ENCODE results near the gene CACNA2D3.

Gene CACNA2D3

DNA sequence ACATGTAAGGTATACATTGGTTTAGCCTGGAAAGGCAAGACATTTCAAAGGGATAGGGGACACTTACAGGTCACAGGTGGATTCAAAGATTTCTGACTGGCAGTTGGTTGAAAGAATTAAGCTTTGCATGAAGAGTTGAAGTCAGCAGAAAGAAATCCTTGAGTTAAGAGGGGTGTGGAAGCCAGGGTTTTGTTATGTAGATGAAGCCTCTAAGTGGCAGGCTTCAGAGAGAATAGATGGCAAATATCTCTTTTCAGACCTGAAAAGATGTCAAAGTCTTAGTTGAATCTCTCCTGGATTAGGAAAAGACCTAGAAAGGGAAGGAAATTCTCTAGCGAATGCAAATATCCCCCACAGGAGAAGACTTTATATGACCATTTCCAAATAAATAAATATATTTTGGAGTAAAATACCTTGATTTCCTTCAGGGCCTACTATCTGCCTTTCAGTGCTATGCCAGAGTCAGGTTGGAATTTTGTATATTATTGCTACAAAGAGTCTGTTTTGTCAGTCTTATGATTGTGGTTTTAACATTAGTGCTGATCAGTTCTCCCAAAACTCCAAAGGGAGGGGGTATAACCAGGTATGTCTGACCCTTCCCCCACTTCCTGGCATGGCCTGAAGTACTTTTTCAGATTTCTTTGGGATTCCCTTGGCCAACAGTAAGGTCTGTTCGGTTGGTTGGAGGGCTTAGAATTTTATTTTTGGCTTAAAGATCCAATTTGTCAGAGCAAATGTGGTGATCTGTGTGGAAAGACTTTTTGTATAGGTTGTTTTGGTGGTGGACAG is 519.1 kb downstream of the CACNA2D3 start:
- no peak overlapping the region for H3K4me3 ChIP-seq (ENCODE audit: low read length)
- no peak overlapping the region for H2AFZ ChIP-seq (ENCODE audit: low read depth, low read length)
- peaks cover 11% of the 10 kb centered on the region for H3K4me1 ChIP-seq (ENCODE audit: insufficient read depth, low read length)
- H3K27me3 ChIP-seq (ENCODE audit: insufficient read depth, low read length) = no peaks in the 10 kb centered on the region
- no peaks in the 10 kb centered on the region for H3K36me3 ChIP-seq (ENCODE audit: insufficient read depth, low read length)
- H3K9me3 ChIP-seq (ENCODE audit: low read length) = no peaks in the 10 kb centered on the region

DNA sequence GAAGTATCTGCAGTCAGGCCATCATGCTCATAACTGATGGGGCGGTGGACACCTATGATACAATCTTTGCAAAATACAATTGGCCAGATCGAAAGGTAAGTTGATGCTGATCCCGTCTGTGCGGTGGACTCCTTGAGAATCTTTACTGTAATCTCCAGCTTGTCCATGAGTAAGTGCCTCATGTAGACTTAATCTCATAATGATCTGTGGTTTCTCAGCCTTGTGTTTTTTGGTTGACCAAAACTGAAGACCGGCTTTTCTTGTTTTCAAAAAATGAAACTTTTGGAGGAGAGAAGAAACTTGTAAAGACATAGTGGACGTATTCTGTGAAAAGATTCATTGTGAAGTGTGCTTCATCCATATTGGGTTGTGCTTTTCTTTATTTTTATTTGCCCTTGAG is 519.8 kb downstream of the CACNA2D3 start:
- Histone ChIP-seq H3K4me3 (ENCODE audit: low read length) (no peak overlapping the region), H2AFZ (ENCODE audit: low read depth, low read length) (no peak overlapping the region), H3K4me1 (ENCODE audit: insufficient read depth, low read length) (peaks cover 11% of the 10 kb centered on the region), H3K27me3 (ENCODE audit: insufficient read depth, low read length) (no peaks in the 10 kb centered on the region), H3K9me3 (ENCODE audit: low read length) (no peaks in the 10 kb centered on the region), H3K36me3 (ENCODE audit: insufficient read depth, low read length) (no peaks in the 10 kb centered on the region)

DNA sequence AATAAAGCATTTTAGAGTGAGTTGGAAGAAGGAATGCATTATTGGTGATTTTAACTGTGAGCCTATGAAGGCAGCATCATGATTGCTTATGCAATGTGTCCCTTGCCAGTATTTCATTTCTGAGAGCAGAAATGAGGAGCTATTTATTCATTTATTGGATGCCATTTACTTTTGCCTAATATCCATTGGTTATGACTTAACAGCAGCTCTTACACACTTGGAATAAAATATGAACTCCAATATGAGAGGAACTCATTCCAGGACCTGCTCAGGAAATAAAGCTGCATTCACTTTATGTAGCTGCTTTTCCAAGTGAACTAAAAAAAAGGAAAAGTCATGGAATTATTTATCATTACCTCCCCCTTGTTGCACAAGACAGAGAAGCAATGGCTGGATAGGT is 525.4 kb downstream of the CACNA2D3 start:
- Histone ChIP-seq H3K36me3 (ENCODE audit: insufficient read depth, low read length) (no peaks in the 10 kb centered on the region), H3K27me3 (ENCODE audit: insufficient read depth, low read length) (no peaks in the 10 kb centered on the region), H3K4me1 (ENCODE audit: insufficient read depth, low read length) (no peaks in the 10 kb centered on the region), H3K4me3 (ENCODE audit: low read length) (no peak overlapping the region), H2AFZ (ENCODE audit: low read depth, low read length) (no peak overlapping the region), H3K9me3 (ENCODE audit: low read length) (no peaks in the 10 kb centered on the region)

DNA sequence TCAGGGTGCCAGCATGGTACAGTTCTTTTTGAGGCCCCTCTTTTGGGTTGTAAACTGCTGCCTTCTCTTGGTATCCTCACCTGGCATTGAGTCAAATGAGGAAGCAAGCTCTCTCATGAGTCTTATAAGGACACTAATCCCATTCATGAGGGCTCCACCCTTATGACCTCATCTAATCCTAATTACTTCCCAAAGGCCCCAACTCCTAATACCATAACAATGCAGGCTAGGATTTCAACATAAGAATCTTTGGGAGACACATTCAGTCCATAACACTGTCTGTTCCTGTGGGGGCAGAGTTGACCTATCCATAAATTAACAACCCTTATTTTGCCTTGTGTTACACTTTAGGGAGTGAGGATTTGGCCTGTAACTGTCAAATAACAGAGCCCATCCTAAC is 527.2 kb downstream of the CACNA2D3 start:
- Histone ChIP-seq H3K4me1 (ENCODE audit: insufficient read depth, low read length) (no peaks in the 10 kb centered on the region), H2AFZ (ENCODE audit: low read depth, low read length) (no peak overlapping the region), H3K27me3 (ENCODE audit: insufficient read depth, low read length) (no peaks in the 10 kb centered on the region), H3K4me3 (ENCODE audit: low read length) (no peak overlapping the region), H3K36me3 (ENCODE audit: insufficient read depth, low read length) (no peaks in the 10 kb centered on the region), H3K9me3 (ENCODE audit: low read length) (no peaks in the 10 kb centered on the region)

DNA sequence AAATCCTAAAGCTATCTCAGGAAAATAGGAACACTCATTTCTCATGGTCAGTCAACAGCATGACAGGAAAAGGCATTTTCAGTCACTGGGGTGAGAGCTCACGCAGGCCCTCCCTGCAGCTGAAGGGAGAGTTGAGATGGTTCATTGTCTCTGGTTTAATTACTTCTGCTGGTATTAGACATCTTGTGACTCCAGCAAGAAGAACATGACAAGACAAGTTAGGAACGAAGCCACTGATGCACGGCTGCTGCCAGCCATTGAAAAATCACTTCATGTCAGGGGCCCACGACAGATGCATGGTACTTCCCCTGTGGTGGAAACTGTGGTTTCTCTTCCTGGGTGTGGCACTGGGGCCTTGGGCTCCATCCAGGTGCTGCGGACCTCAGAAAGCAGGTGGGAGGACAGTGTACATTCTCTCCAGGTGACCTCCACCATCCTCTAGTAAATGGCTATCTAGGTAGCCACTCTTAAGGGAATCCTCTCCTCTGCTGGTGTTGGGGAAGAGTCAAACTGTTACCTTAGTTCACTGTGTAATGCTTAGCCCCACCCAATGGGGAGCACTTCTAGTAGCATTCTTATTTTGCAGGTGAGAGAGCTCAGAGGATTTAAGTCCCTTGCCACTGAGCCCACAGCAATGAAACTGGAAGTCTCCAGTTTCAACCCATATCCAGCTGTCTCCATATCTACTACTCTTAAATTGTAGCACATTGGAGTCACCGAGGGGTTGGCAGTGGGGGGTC is 531.3 kb downstream of the CACNA2D3 start:
- H3K4me1 ChIP-seq (ENCODE audit: insufficient read depth, low read length) = no peaks in the 10 kb centered on the region
- no peaks in the 10 kb centered on the region for H3K36me3 ChIP-seq (ENCODE audit: insufficient read depth, low read length)
- H3K4me3 ChIP-seq (ENCODE audit: low read length) = no peak overlapping the region
- no peaks in the 10 kb centered on the region for H3K27me3 ChIP-seq (ENCODE audit: insufficient read depth, low read length)
- no peaks in the 10 kb centered on the region for H3K9me3 ChIP-seq (ENCODE audit: low read length)
- H2AFZ ChIP-seq (ENCODE audit: low read depth, low read length) = no peak overlapping the region

DNA sequence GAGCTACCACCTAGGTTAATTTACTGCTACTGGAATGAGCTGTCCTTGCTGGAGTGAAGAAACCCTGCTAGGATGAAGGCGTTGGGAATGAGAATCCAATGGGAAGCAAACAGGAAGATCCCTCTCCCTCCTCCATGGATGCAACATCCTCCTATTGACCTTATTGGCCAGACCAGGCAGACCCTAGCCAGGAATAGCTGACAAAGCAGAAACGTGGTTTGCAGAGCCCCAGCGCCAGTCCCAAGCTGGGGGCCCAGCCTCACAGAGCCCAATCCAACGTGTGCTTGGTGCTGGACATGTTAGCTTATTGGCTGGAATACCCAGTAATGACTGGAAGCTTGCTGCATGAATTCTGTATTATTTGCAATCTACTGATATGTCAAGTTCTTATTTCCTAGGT is 532.4 kb downstream of the CACNA2D3 start:
- Histone ChIP-seq H2AFZ (ENCODE audit: low read depth, low read length) (no peak overlapping the region), H3K9me3 (ENCODE audit: low read length) (no peaks in the 10 kb centered on the region), H3K27me3 (ENCODE audit: insufficient read depth, low read length) (no peaks in the 10 kb centered on the region), H3K4me3 (ENCODE audit: low read length) (no peak overlapping the region), H3K36me3 (ENCODE audit: insufficient read depth, low read length) (no peaks in the 10 kb centered on the region), H3K4me1 (ENCODE audit: insufficient read depth, low read length) (no peaks in the 10 kb centered on the region)

DNA sequence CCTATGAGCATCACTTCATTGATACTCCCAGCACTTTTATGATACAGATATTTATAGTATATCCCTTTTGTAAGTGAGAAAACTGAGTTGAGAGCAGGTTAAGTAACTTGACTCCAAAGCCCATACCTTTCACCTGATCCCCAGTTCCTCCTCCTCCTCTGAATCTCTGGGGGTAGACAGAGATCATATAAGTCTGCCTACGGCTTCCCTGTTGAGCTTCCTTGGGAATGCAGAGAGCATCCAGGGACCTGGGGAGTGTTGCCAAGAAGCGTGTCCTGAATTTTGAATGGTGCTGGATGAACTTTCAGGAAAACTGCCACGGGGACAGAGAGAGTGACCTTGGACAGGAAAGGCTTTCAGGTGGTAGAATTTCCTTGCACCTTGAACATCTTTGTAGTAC is 537.0 kb downstream of the CACNA2D3 start:
- Histone ChIP-seq H3K4me3 (ENCODE audit: low read length) (no peak overlapping the region), H3K36me3 (ENCODE audit: insufficient read depth, low read length) (no peaks in the 10 kb centered on the region), H2AFZ (ENCODE audit: low read depth, low read length) (no peak overlapping the region), H3K27me3 (ENCODE audit: insufficient read depth, low read length) (peaks cover 4% of the 10 kb centered on the region), H3K9me3 (ENCODE audit: low read length) (no peaks in the 10 kb centered on the region), H3K4me1 (ENCODE audit: insufficient read depth, low read length) (no peaks in the 10 kb centered on the region)

DNA sequence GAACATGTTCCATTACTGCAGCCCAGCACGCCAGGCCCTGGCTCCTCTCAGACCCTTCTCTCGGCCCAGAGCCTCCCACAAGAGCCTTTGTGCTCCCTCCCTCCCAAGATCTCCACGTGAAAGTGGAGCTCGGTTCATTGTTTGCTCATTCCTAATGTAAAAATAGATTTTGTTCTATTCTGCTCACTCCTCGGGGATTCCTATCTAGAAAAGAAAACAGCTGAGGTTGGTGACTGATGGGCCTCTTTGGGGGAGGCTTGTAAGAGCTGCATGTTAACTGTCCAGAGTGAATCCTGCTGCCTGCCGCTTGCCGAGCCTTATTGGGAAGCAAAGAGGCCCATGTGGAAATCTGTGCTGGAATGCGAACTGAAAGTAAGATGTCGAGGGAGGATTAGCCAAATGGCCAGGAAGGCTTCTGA is 538.4 kb downstream of the CACNA2D3 start:
- Histone ChIP-seq H3K9me3 (ENCODE audit: low read length) (no peaks in the 10 kb centered on the region), H3K36me3 (ENCODE audit: insufficient read depth, low read length) (no peaks in the 10 kb centered on the region), H2AFZ (ENCODE audit: low read depth, low read length) (no peak overlapping the region), H3K4me1 (ENCODE audit: insufficient read depth, low read length) (no peaks in the 10 kb centered on the region), H3K27me3 (ENCODE audit: insufficient read depth, low read length) (peaks cover 4% of the 10 kb centered on the region), H3K4me3 (ENCODE audit: low read length) (no peak overlapping the region)

DNA sequence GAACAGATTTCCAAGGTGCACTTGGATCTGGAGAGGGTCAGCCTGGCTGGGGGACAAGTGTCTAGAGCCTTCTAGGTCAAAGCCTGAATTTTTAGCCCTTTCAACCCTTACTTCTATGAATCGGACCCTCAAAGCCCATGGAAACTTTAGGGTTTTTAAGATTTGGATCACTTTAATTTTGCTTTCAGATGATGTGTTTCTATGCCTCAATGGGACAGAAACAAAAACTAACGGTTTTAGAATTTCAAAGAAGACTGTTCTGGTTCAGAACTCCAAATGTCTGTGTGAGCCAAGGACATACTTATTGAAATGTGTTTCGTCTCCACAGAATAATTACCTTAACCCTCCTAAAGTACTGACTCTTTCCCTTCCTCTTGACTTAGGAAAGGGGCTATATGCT is 538.8 kb downstream of the CACNA2D3 start:
- no peak overlapping the region for H2AFZ ChIP-seq (ENCODE audit: low read depth, low read length)

DNA sequence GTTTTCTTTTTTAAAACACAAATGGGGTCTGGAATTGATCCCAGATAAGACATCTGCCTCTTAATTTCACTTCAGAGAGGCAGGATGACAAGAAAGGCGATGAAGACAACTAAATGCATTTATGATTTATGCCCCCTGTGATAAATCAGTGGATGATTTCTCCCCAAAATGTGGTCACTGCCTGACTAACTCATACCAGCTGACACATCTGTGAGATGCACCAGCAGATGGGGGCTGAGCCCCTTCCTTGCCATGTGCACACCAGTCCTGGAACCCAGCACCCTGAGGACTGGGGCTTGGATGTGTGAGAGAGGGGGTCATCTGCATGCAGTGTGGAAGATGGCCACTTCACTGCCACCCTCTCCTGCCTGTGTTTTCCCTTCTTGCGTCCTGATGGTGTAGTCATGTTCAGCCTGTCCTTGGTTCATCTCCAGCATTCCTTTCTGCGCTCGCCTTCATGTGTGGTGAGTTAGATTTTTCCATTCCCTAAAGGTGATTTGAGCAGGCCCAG is 541.2 kb downstream of the CACNA2D3 start:
- Histone ChIP-seq H3K27me3 (ENCODE audit: insufficient read depth, low read length) (peaks cover 4% of the 10 kb centered on the region), H3K4me3 (ENCODE audit: low read length) (no peak overlapping the region), H3K9me3 (ENCODE audit: low read length) (no peaks in the 10 kb centered on the region), H3K4me1 (ENCODE audit: insufficient read depth, low read length) (no peaks in the 10 kb centered on the region), H3K36me3 (ENCODE audit: insufficient read depth, low read length) (no peaks in the 10 kb centered on the region), H2AFZ (ENCODE audit: low read depth, low read length) (no peak overlapping the region)

More for the DNA sequence above, 538.8 kb downstream of the CACNA2D3 start:
- Histone ChIP-seq H3K36me3 (ENCODE audit: insufficient read depth, low read length) (no peaks in the 10 kb centered on the region), H3K4me3 (ENCODE audit: low read length) (no peak overlapping the region), H3K4me1 (ENCODE audit: insufficient read depth, low read length) (no peaks in the 10 kb centered on the region), H3K9me3 (ENCODE audit: low read length) (no peaks in the 10 kb centered on the region), H3K27me3 (ENCODE audit: insufficient read depth, low read length) (peaks cover 4% of the 10 kb centered on the region)

DNA sequence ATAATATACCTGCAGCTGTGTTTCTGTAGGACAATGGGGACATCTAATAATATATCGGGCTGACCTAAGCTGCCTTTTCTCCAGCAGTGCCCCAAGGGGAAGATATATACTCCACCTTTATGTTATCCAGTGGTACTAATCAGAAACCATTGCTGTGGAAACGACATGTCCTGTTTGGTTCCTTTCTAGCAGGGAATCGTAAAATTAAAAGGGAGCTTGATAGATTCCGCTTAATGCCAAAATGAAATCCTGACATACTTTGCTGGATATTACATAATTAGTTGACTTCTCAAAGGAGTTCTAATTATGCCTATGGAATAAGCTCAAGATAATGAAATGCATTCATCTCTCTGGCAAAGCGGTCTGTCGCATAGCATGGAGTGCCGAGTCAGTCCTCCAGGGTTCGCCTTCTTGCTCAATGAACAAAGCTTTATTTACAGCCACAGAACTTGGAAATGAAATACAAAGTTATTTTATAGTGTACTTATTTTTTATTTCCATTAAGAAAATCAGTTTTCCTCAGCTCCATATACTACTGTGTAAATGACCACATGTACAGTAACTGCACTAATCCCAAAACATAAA is 542.8 kb downstream of the CACNA2D3 start:
- Histone ChIP-seq H3K9me3 (ENCODE audit: low read length) (no peaks in the 10 kb centered on the region), H3K27me3 (ENCODE audit: insufficient read depth, low read length) (peaks cover 4% of the 10 kb centered on the region), H3K36me3 (ENCODE audit: insufficient read depth, low read length) (no peaks in the 10 kb centered on the region), H2AFZ (ENCODE audit: low read depth, low read length) (no peak overlapping the region), H3K4me1 (ENCODE audit: insufficient read depth, low read length) (no peaks in the 10 kb centered on the region), H3K4me3 (ENCODE audit: low read length) (no peak overlapping the region)

DNA sequence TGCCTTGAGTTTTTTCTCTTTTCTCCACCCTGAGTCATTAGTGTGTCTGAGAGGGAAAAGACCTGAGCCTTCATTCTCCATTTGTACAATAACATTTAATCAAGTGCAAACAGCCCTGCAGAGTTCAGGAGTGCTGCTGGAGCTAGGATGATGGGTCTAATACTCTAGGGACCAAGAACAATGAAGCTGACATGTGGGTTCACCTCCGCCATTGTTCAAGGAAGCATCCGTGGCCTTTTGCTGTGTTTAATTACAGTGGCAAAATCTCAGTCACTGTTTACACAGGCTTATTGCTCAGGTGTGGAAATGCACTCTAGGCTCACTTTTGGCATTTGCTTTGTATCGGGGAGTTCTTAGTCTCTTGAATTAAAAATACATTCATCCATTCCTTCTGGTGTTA is 545.9 kb downstream of the CACNA2D3 start:
- Histone ChIP-seq H2AFZ (ENCODE audit: low read depth, low read length) (no peak overlapping the region), H3K4me1 (ENCODE audit: insufficient read depth, low read length) (no peaks in the 10 kb centered on the region), H3K27me3 (ENCODE audit: insufficient read depth, low read length) (peaks cover 3% of the 10 kb centered on the region), H3K4me3 (ENCODE audit: low read length) (no peak overlapping the region), H3K9me3 (ENCODE audit: low read length) (no peaks in the 10 kb centered on the region), H3K36me3 (ENCODE audit: insufficient read depth, low read length) (no peaks in the 10 kb centered on the region)
